Esophagus squamous epithelium (tissue), 4 donors: ENCODE measurements around the gene SUPT6H.

Experiments used
- CTCF ChIP-seq, 6 experiments: fragments of 450-650 bp in 4 of 6; fragments of 200-600 bp in 2 of 6; sonication (generic) in 2 of 6; IDR thresholded peaks; one replicate each; pipeline ENCODE4 v1.5.1; 2016 to 2019; ENCODE audit warnings: antibody characterized with exemption in 6 of 6, mild to moderate bottlenecking in 4 of 6, moderate library complexity in 4 of 6
- POLR2A ChIP-seq, 4 donors: fragments of 450-650 bp; IDR thresholded peaks; one replicate each; pipeline ENCODE4 v1.6.1; 2017; ENCODE audit warnings: antibody characterized with exemption in 4 of 4, mild to moderate bottlenecking in 4 of 4, moderate library complexity in 3 of 4

- no peak for TF ChIP-seq CTCF (IDR thresholded peaks at IDR 0.05)
- no peak for TF ChIP-seq POLR2A (IDR thresholded peaks at IDR 0.05)
Measured at GRCh38 chr17:28703552-28704218, 41.7 kb downstream of the SUPT6H start.
